Endodermal cell (in vitro differentiated cells): ENCODE results near the gene KCNH5. TPM values are rescaled to one million over a fixed set of nuclear protein-coding genes. Genes with fewer than 3 reads are reported as not detected.

Source experiments
- DNase-seq: peaks from one replicate; pipeline ENCODE4 v3.0.0-alpha.2; 2017
- H3K27ac ChIP-seq: 2 replicates; pipeline ENCODE4 v1.5.1; 2013; ENCODE audit warnings: mild to moderate bottlenecking, low read depth, low read length, moderate library complexity
- H3K27me3 ChIP-seq: 2 replicates; pipeline ENCODE4 v1.6.1; 2013; ENCODE audit warnings: mild to moderate bottlenecking, low read length, moderate library complexity; ENCODE audit not compliant: insufficient read depth, control insufficient read depth, poor library complexity, severe bottlenecking
- H3K36me3 ChIP-seq: 2 replicates; pipeline ENCODE4 v1.7.0; 2013; ENCODE audit warnings: mild to moderate bottlenecking, low read length, moderate library complexity; ENCODE audit not compliant: control insufficient read depth, insufficient read depth
- H3K4me1 ChIP-seq: one replicate; pipeline ENCODE4 v1.7.0; 2013; ENCODE audit warnings: low read length; ENCODE audit not compliant: control insufficient read depth, insufficient read depth
- H3K4me3 ChIP-seq: 2 replicates; pipeline ENCODE4 v1.5.1; 2013; ENCODE audit warnings: mild to moderate bottlenecking, low read length, moderate library complexity
- H3K9ac ChIP-seq: 2 replicates; pipeline ENCODE4 v1.6.1; 2013; ENCODE audit warnings: mild to moderate bottlenecking, low read length, moderate library complexity; ENCODE audit not compliant: poor library complexity, severe bottlenecking; ENCODE audit errors: extremely low read depth
- H3K9me3 ChIP-seq: 2 replicates; pipeline ENCODE4 v1.6.1; 2013; ENCODE audit warnings: mild to moderate bottlenecking, low read length, moderate library complexity; ENCODE audit not compliant: control insufficient read depth
- H3K27ac Mint-ChIP-seq: 2 replicates; pipeline ENCODE4 v1.8.0; 2020; ENCODE audit warnings: mixed read lengths
- H3K27me3 Mint-ChIP-seq: 2 replicates; pipeline ENCODE4 v1.8.0; 2021; ENCODE audit warnings: mild to moderate bottlenecking, mixed read lengths; ENCODE audit not compliant: insufficient read depth
- H3K36me3 Mint-ChIP-seq: 2 replicates; pipeline ENCODE4 v1.8.0; 2020; ENCODE audit warnings: low read depth, mixed read lengths
- H3K4me1 Mint-ChIP-seq: 2 replicates; pipeline ENCODE4 v1.8.0; 2020; ENCODE audit warnings: mixed read lengths
- H3K4me3 Mint-ChIP-seq: 2 replicates; pipeline ENCODE4 v1.8.0; 2020; ENCODE audit warnings: mild to moderate bottlenecking, moderate library complexity, mixed read lengths
- H3K9me3 Mint-ChIP-seq: 2 replicates; pipeline ENCODE4 v1.8.0; 2020; ENCODE audit warnings: mild to moderate bottlenecking, mixed read lengths
- CTCF ChIP-seq: fragments of 200-600 bp; sonication (generic); conservative IDR thresholded peaks from 2 replicates; pipeline ENCODE4 v1.5.0; 2021; ENCODE audit warnings: antibody characterized with exemption, mild to moderate bottlenecking
- WGBS, 2 experiments: methylation state at CpG; one replicate each; pipeline versions ENCODE4 v1.1.5 to v1.1.7; 2013; ENCODE audit warnings: missing lambda C conversion rate in 2 of 2, mixed read lengths in 1 of 2; ENCODE audit not compliant: insufficient coverage in 1 of 2, insufficient read length in 1 of 2; 5-methylcytosine and 5-hydroxymethylcytosine counted together
- total RNA-seq, 2 donors: library from RNA; stranded (reverse); fragmentation: NEBNext Ultra II Directional in 1 of 2; extraction: Animal tissue kit (Norgen Biotek cat#: 25700) in 1 of 2; gene quantifications; 2 replicates in 1 of 2; 3 replicates in 1 of 2; pipeline ENCODE4 v1.2.1, GENCODE V29; 2021

KCNH5 gene
- total RNA-seq, 2 donors from 2014 or later: 2.5 to 3.9 TPM

- 94 to 100% methylated on average over 1 to 2 of the region's 2 CpGs for WGBS, 2 experiments
- no peak overlapping the region for H3K27ac ChIP-seq
- Mint-ChIP-seq H3K4me1 (no peaks in the 10 kb centered on the region), H3K27ac (no peak overlapping the region), H3K9me3 (no peaks in the 10 kb centered on the region), H3K4me3 (no peak overlapping the region), H3K36me3 (no peaks in the 10 kb centered on the region), H3K27me3 (no peaks in the 10 kb centered on the region)
- no peaks in the 10 kb centered on the region for H3K9me3 ChIP-seq
- H3K4me1 ChIP-seq: no peaks in the 10 kb centered on the region
- no peak for TF ChIP-seq CTCF
- H3K27me3 ChIP-seq: no peaks in the 10 kb centered on the region
- H3K9ac ChIP-seq: no peak overlapping the region
- H3K36me3 ChIP-seq: no peaks in the 10 kb centered on the region
- DNase-seq: no peak
- no peak overlapping the region for H3K4me3 ChIP-seq
These were observed 38.7 kb downstream of the KCNH5 start for GRCh38 chr14:63006531-63006930.

- TF ChIP-seq CTCF: no peak
- Histone ChIP-seq H3K27ac (no peak overlapping the region), H3K9ac (no peak overlapping the region), H3K4me1 (no peaks in the 10 kb centered on the region), H3K4me3 (no peak overlapping the region), H3K27me3 (no peaks in the 10 kb centered on the region), H3K36me3 (no peaks in the 10 kb centered on the region), H3K9me3 (no peaks in the 10 kb centered on the region)
- H3K36me3 Mint-ChIP-seq: no peaks in the 10 kb centered on the region
- no peaks in the 10 kb centered on the region for H3K9me3 Mint-ChIP-seq
- DNase-seq: no peak
- no peaks in the 10 kb centered on the region for H3K4me1 Mint-ChIP-seq
- no peaks in the 10 kb centered on the region for H3K27me3 Mint-ChIP-seq
- H3K4me3 Mint-ChIP-seq: no peak overlapping the region
- H3K27ac Mint-ChIP-seq: no peak overlapping the region
These were observed 51.2 kb downstream of the KCNH5 start for GRCh38 chr14:62994096-62994495.

GRCh38 chr14:62988967-62989366, 56.3 kb downstream of the KCNH5 start:
- Histone ChIP-seq H3K9ac (no peak overlapping the region), H3K9me3 (no peaks in the 10 kb centered on the region), H3K36me3 (no peaks in the 10 kb centered on the region), H3K4me3 (no peak overlapping the region), H3K4me1 (no peaks in the 10 kb centered on the region), H3K27me3 (no peaks in the 10 kb centered on the region), H3K27ac (no peak overlapping the region)
- 82 to 100% methylated on average over 3 of the region's 3 CpGs for WGBS, 2 experiments
- Mint-ChIP-seq H3K27ac (no peak overlapping the region), H3K27me3 (no peaks in the 10 kb centered on the region), H3K4me3 (no peak overlapping the region), H3K9me3 (no peaks in the 10 kb centered on the region), H3K4me1 (no peaks in the 10 kb centered on the region), H3K36me3 (no peaks in the 10 kb centered on the region)
- TF ChIP-seq CTCF: no peak
- no peak for DNase-seq
